Effector memory CD8-positive, alpha-beta T cell (primary cell): ENCODE data around the gene IER5.
A peak's percentile ranks its signal among the peaks of the same experiment; 100 is the strongest.
"Not testable (repeated sequence)": the region's sequence is repeated elsewhere in the genome, so short reads cannot be mapped to it uniquely, and the experiment has no call there.

Experiments
- ATAC-seq: fragments of 150-1000 bp; cut with Tn5 transposase; replicated peaks from 2 replicates; pipeline ENCODE4 v1.10.0; 2021; ENCODE audit warnings: mild to moderate bottlenecking, moderate library complexity
- DNase-seq, 3 experiments: peaks; one replicate each; pipeline ENCODE4 v3.0.0; 2021
- H3K27ac Mint-ChIP-seq, 2 donors: one replicate each; pipeline ENCODE4 v1.8.0; 2022; ENCODE audit warnings: mild to moderate bottlenecking in 2 of 2, mixed read lengths in 2 of 2, moderate library complexity in 2 of 2
- H3K27me3 Mint-ChIP-seq, 2 donors: one replicate each; pipeline ENCODE4 v1.8.0; 2022; ENCODE audit warnings: mixed read lengths in 2 of 2
- H3K36me3 Mint-ChIP-seq: one replicate; pipeline ENCODE4 v1.8.0; 2022; ENCODE audit warnings: mild to moderate bottlenecking, moderate library complexity, mixed read lengths; ENCODE audit not compliant: insufficient read depth
- H3K4me1 Mint-ChIP-seq, 2 donors: one replicate each; pipeline ENCODE4 v1.8.0; 2022; ENCODE audit warnings: low read depth in 2 of 2, mixed read lengths in 2 of 2
- H3K4me3 Mint-ChIP-seq, 2 donors: one replicate each; pipeline ENCODE4 v1.8.0; 2022; ENCODE audit warnings: mild to moderate bottlenecking in 2 of 2, mixed read lengths in 2 of 2, moderate library complexity in 2 of 2
- H3K9me3 Mint-ChIP-seq, 2 donors: one replicate each; pipeline ENCODE4 v1.8.0; 2022; ENCODE audit warnings: mixed read lengths in 2 of 2

Gene IER5

DNA sequence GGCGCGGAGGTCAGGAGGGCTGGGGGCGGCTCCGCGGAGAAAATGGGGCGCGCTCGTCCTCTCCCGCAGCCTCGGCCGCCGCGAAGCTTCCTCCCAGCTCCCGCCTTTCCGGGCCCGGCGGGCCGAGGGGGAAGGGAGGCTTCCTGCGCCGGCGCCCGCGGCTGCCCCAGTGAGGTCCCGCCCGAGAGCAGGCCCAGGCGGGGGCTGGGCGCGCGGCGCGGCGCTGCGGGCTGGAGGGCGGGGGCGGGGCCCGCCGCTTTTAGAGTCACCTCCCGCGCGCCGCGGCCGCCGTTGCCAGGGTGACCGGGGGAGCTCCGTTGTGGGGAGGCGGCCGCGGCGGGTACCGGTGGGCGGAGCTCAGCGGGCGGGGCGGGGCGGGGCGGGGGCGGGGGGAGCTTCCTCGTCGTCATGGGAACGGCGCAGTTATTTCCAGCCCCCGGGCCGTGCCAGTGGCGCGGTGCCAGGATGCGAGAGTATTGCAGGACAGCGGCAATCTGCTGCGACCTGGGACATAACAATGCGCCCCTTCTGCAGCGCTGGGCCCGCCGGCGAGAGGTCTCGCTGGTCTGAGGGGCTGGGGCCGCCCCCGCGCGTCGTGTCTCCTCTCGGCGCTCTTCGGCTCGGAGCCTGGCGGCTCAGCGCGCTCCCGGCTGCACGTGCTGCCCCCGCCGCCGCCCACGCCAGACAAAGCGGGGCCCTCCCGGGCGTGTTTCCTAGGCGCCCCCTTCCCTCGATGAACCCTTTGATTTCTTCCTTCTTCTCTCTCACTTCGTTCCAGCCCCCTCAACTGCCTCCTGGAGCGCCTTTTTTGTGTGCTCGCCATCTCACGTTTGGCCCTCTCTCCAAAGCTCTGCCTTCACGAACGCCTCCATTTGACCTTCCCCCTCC lies 16.9 kb downstream of the IER5 start:
- Mint-ChIP-seq H3K27ac (peak overlapping the region; percentile 90 to 91), H3K9me3 (no peaks in the 10 kb centered on the region), H3K27me3 (peaks cover 5 to 27% of the 10 kb centered on the region in 2 donors), H3K4me1 (peaks cover 20 to 34% of the 10 kb centered on the region in 2 donors), H3K4me3 (peak overlapping the region; percentile 79 to 85), H3K36me3 (peaks cover 20% of the 10 kb centered on the region)
- ATAC-seq (peak; percentile 88), DNase-seq (peak; percentile 85 to 92 (median 92))

DNA sequence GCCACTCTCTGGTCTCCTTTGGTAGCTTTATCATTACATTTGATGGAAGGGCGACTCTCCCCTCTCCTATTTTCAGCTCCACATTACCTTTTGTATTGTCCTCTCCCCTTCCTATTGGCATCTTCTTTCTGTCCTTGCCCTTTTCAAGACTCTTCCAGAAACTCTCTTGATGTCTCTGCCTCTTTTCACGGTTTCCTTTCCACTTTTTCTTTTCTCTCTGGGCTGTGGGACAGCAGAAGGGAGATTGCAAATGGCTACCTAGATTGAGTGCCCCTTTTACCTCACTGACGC lies 17.5 kb downstream of the IER5 start:
- Mint-ChIP-seq H3K9me3 (no peaks in the 10 kb centered on the region), H3K4me1 (peaks cover 15 to 28% of the 10 kb centered on the region in 2 donors), H3K27me3 (peaks cover 5 to 33% of the 10 kb centered on the region in 2 donors), H3K36me3 (peaks cover 20% of the 10 kb centered on the region), H3K4me3 (peak overlapping the region; percentile 79 to 85), H3K27ac (peak overlapping the region; percentile 90 to 91)
- DNase-seq (no peak), ATAC-seq (no peak)

GRCh38 chr1:181106479-181106878 lies 18.0 kb downstream of the IER5 start:
- Mint-ChIP-seq H3K4me1 (peaks cover 15 to 27% of the 10 kb centered on the region in 2 donors), H3K27me3 (peaks cover 5 to 38% of the 10 kb centered on the region in 2 donors), H3K9me3 (no peaks in the 10 kb centered on the region), H3K4me3 (peak overlapping the region; percentile 79 to 85), H3K36me3 (peaks cover 20% of the 10 kb centered on the region), H3K27ac (peak overlapping the region; percentile 90 to 91)
- ATAC-seq (no peak), DNase-seq (no peak)

- DNase-seq, result no peak
- Mint-ChIP-seq H3K27ac (peak overlapping the region in 1 of 2 donors; percentile 36), H3K27me3 (peaks cover 5 to 50% of the 10 kb centered on the region in 2 donors), H3K4me1 (peaks cover 18 to 32% of the 10 kb centered on the region in 2 donors), H3K36me3 (peaks cover 20% of the 10 kb centered on the region), H3K4me3 (no peak overlapping the region), H3K9me3 (no peaks in the 10 kb centered on the region)
- no peak for ATAC-seq
Measured at GRCh38 chr1:181107711-181108110, 19.2 kb downstream of the IER5 start.

DNA sequence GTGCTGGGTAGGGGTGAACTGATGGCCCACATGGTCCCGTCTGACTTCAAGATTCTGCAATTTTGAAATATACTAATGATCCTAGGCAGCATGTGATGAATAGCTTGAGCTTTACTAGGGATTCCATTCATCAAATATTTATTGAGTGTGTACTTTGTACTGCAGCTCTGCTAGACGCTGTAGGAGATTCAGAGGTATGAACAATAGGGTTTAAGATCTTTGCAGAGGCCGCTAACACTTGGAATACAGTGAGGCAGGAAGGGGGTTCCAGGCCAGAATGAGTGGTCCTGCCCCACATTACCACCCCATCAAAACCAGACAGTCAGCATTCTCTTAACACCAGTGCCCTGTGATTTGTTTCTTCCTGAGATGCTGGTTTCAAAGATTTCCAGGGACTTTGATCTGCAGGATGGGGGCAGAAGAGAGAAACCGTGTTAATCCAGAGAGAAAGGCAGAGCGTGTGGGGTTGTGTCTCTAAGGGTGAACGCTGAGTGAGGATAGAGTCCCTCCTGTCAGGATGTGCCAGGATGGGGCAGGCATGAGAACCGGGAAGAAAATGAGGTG lies 19.9 kb downstream of the IER5 start:
- Mint-ChIP-seq H3K27ac (peak overlapping the region in 1 of 2 donors; percentile 36), H3K4me1 (peaks cover 15 to 28% of the 10 kb centered on the region in 2 donors), H3K36me3 (peaks cover 20% of the 10 kb centered on the region), H3K9me3 (no peaks in the 10 kb centered on the region), H3K27me3 (peaks cover 5 to 50% of the 10 kb centered on the region in 2 donors), H3K4me3 (no peak overlapping the region)
- DNase-seq (no peak), ATAC-seq (no peak)

GRCh38 chr1:181110013-181110412 lies 21.5 kb downstream of the IER5 start:
- ATAC-seq (no peak), DNase-seq (no peak)
- Mint-ChIP-seq H3K9me3 (no peaks in the 10 kb centered on the region), H3K27ac (no peak overlapping the region), H3K27me3 (peaks cover 5 to 50% of the 10 kb centered on the region in 2 donors), H3K36me3 (peaks cover 12% of the 10 kb centered on the region), H3K4me3 (no peak overlapping the region), H3K4me1 (peaks cover 10 to 17% of the 10 kb centered on the region in 2 donors)

DNA sequence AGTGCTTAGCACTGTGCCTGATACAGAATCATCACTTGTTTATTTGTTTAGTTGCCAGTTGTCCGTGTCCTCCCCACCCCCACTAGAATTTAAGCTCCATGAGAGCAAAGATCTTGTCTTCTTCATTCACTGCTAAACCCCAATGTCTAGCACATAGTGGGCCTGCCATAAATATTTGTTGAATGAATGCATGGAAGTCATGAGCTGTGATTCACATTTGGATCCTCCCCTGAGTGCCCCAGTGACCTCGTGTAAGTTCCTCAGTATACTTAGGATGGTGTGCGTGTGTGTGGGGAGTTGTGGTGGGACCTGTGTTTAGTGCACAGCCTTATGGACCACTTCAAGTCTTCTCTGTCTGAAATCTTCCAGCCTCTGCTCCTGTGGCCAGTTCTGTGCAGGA lies 23.1 kb downstream of the IER5 start:
- Mint-ChIP-seq H3K4me3 (no peak overlapping the region), H3K27me3 (peaks cover 5 to 50% of the 10 kb centered on the region in 2 donors), H3K9me3 (no peaks in the 10 kb centered on the region), H3K27ac (no peak overlapping the region), H3K36me3 (no peaks in the 10 kb centered on the region), H3K4me1 (peaks cover 3 to 10% of the 10 kb centered on the region in 2 donors)
- ATAC-seq, result no peak
- no peak for DNase-seq

DNA sequence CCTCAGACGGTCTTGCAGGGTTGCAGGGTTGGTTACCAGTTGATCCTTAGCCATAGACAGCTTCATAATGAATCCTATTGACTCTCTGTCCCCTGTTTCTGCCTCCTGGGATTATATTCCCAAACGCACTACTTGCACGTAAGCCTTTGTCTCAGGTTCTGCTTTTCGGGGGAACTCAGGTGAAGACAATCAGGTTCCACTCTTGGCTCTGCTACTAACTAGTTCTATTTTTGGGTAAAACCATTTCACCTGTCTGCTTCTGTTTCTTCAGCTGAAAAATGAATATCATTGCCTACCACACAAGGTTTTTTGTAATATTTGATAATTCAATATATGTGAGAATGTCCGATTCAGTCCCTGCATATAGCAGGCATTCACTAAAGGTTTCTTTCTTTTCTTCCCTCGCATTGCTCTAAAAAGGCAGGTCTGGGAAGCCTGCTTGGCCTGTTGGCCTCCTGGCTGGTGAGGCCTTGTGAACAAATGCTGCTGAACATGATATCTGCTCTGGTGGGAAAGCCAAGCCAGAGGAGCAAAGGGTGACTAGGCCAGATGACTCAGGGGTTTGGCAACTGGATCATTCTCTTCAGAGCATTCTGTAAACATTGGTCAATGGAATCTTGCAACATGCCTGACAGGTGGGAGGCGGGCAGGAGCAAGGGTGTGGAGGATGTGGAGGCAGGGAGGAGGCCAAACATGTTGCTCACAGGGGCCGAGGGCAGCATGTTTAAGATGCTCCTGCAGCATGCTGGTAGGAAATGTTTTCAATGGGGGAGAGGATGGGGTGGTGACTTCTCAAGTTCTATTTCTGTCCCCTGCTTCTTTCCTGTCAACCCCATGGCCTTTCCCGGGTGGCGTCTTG lies 23.8 kb downstream of the IER5 start:
- no peak overlapping the region for H3K4me3 Mint-ChIP-seq
- H3K27ac Mint-ChIP-seq, result peak overlapping the region in 1 of 2 donors; percentile 15
- no peak for ATAC-seq

GRCh38 chr1:181113059-181113641 lies 24.6 kb downstream of the IER5 start:
- Mint-ChIP-seq H3K4me1 (peaks cover 3 to 10% of the 10 kb centered on the region in 2 donors), H3K4me3 (no peak overlapping the region), H3K36me3 (no peaks in the 10 kb centered on the region), H3K9me3 (no peaks in the 10 kb centered on the region), H3K27me3 (peaks cover 5 to 45% of the 10 kb centered on the region in 2 donors), H3K27ac (no peak overlapping the region)
- DNase-seq, result no peak
- no peak for ATAC-seq

More for the DNA sequence above, 23.8 kb downstream of the IER5 start:
- DNase-seq, result no peak
- peaks cover 3 to 10% of the 10 kb centered on the region in 2 donors for H3K4me1 Mint-ChIP-seq
- no peaks in the 10 kb centered on the region for H3K36me3 Mint-ChIP-seq
- no peaks in the 10 kb centered on the region for H3K9me3 Mint-ChIP-seq
- H3K27me3 Mint-ChIP-seq, result peaks cover 5 to 50% of the 10 kb centered on the region in 2 donors

- H3K4me3 Mint-ChIP-seq, result no peak overlapping the region
- H3K36me3 Mint-ChIP-seq, result peaks cover 3% of the 10 kb centered on the region
- no peak for DNase-seq
- ATAC-seq, result no peak
- H3K9me3 Mint-ChIP-seq, result no peaks in the 10 kb centered on the region
- H3K27me3 Mint-ChIP-seq, result peaks cover 0 to 30% of the 10 kb centered on the region in 2 donors
- H3K4me1 Mint-ChIP-seq, result peaks cover 3 to 6% of the 10 kb centered on the region in 2 donors
- no peak overlapping the region for H3K27ac Mint-ChIP-seq
Measured at GRCh38 chr1:181114574-181115367, 26.3 kb downstream of the IER5 start.

DNA sequence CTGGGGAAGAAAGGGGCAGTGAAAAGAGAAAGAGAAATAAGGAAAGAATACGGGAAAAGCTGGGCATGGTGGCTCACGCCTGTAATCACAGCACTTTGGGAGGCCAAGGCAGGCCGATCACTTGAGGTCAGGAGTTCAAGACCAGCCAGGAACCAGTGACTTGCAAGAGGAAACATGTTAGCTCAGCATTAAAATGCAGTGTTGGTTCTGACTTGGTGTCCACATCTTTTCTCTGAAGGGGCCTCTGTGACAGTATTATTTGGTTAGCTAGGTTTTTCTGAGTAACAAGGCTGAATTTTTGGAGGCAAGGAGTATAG lies 26.8 kb downstream of the IER5 start:
- H3K27me3 Mint-ChIP-seq, result peaks cover 0 to 24% of the 10 kb centered on the region in 2 donors
- H3K36me3 Mint-ChIP-seq, result peaks cover 3% of the 10 kb centered on the region
- no peak overlapping the region for H3K4me3 Mint-ChIP-seq
- H3K4me1 Mint-ChIP-seq, result peaks cover 3 to 6% of the 10 kb centered on the region in 2 donors
- no peaks in the 10 kb centered on the region for H3K9me3 Mint-ChIP-seq
- ATAC-seq (no peak), DNase-seq (no peak)
- no peak overlapping the region for H3K27ac Mint-ChIP-seq

GRCh38 chr1:181115971-181116370 lies 27.5 kb downstream of the IER5 start:
- ATAC-seq, H3K4me1 Mint-ChIP-seq, H3K36me3 Mint-ChIP-seq, DNase-seq, H3K27ac Mint-ChIP-seq, H3K4me3 Mint-ChIP-seq, H3K9me3 Mint-ChIP-seq: not testable (repeated sequence)
- H3K27me3 Mint-ChIP-seq, result peaks cover 0 to 18% of the 10 kb centered on the region in 2 donors
